ENCODE measurements around the gene HADH. TPM values are rescaled to one million over a fixed set of nuclear protein-coding genes. Genes with fewer than 3 reads are reported as not detected.
A peak's percentile ranks its signal among the peaks of the same experiment; 100 is the strongest.

Gene HADH
- polyA plus RNA-seq (2011; rRNA removed) (20.5 and 23.0 TPM in 2 replicates), polyA minus RNA-seq (2011; rRNA and poly(A)+ RNA removed) (13.1 and 15.4 TPM in 2 replicates)

DNA sequence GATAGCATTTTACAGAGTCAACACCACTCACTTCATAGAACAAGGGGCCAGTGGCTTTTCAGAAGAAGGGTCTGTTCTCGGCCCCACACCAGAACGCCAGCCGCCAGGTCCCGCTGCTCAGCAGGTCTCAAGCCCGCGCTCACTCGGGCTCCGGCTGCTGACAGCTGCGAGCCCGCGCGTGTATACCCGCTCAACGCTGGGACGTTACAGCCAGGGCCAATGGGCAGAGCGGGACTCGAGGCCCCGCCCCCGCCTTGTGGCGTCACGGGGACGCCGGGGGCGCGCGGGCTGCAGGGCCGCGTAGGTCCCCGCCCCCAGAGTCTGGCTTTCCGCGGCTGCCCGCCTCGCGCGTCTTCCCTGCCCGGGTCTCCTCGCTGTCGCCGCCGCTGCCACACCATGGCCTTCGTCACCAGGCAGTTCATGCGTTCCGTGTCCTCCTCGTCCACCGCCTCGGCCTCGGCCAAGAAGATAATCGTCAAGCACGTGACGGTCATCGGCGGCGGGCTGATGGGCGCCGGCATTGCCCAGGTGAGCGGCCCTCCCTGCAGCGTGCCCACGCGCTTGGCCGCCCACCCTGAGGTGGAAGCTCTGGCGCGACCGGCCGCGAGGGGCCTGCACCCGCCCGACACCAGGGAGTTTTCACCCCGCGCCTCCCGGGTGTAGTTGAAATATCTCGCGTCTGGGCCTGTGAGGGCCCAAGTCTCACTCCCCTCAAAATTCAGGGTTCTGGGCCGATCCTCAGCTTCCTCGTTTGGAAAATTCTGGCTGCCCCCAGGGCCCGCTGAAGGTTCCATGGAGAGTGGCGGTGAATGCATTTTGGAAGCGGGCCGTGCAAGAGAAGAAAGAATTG, at the start of gene HADH:
HADH (plus strand) TSS at position 353 of the 850 bp plus-strand sequence; CDS start at position 397, 44 bp downstream.
- Histone ChIP-seq H3K27ac (ENCODE audit: low read depth, low read length) (peak within 1 kb of the TSS; percentile 11), H3K27me3 (ENCODE audit: control insufficient read depth, insufficient read depth, low read length) (no peaks in the 10 kb centered on the region), H3K9me3 (ENCODE audit: control insufficient read depth, insufficient read depth, low read length) (no peaks in the 10 kb centered on the region), H3K4me3 (ENCODE audit: low read depth, low read length) (peak within 1 kb of the TSS; percentile 94)
- DNase-seq (ENCODE audit: low read depth, low spot score) = peak; percentile 68
- ChIA-PET POLR2A (no interaction called here), CTCF (interaction anchor here (0.6 to 3.3 kb wide), 2 partner anchors 29 to 860 kb away, joined by 11 to 23 read pairs; no protein-coding TSS in a partner anchor)
- TF ChIP-seq, protein P1, sequence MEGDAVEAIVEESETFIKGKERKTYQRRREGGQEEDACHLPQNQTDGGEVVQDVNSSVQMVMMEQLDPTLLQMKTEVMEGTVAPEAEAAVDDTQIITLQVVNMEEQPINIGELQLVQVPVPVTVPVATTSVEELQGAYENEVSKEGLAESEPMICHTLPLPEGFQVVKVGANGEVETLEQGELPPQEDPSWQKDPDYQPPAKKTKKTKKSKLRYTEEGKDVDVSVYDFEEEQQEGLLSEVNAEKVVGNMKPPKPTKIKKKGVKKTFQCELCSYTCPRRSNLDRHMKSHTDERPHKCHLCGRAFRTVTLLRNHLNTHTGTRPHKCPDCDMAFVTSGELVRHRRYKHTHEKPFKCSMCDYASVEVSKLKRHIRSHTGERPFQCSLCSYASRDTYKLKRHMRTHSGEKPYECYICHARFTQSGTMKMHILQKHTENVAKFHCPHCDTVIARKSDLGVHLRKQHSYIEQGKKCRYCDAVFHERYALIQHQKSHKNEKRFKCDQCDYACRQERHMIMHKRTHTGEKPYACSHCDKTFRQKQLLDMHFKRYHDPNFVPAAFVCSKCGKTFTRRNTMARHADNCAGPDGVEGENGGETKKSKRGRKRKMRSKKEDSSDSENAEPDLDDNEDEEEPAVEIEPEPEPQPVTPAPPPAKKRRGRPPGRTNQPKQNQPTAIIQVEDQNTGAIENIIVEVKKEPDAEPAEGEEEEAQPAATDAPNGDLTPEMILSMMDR (IDR thresholded peaks at IDR 0.05; ENCODE audit: low read depth, low read length) = no peak

DNA sequence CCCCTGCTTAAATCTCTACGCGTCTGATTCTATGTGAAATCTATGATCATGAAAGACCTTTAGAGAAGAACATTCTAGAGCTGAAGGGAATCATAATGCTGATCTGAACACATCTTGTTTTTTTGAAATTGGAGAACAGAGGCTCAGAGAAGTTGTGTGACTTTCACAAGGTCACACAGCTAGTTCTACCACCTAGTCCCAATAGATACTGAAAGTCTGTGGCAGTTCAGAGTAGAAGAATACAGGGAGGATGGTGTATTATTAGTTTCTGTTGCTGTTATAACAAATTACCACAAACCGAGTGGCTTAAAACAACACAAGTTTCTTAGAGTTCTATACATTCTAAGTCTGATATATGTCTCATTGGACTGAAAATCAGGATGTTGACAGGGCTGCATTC, 43.9 kb upstream of the HADH start:
- CTCF ChIA-PET = no interaction called here

DNA sequence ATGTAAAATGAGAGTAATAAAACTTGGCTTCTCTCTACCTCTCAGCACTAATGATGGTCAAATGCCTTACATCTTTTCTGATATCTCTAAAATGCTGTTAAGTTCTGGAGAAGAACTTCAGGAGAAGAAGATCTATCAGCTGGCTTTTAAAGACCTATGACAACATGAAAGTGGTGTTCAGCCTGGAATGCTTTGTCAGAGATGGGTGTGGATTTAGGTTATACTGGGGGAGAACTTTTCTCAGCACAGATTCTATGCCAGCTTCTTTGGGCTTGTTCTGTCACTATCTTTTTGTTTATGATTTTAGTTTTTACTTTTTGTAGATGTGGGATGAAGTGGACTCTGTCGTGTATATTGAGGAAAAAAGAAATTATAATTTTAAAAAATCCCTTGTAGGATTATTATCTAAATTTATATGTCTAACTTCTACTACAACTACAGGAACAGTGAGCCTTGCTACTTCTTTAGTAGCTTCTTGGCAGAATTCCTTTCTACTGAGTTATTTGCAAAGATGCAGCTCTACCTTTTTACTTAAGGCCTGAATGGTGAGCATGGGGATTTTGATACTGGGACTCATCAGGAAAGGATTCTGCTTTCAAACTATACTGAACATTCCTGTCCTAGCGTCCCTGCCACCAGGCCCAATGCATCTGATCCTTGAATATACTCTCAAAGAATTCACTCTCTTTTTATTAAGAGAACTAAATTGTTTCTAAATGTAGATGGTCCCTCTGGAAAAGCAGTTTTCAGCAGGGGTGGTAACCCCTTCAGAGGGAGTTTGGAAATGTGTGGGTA, 38.7 kb upstream of the HADH start:
- ChIA-PET CTCF (interaction anchor here (0.5 to 1.2 kb wide), 2 partner anchors 193 to 1616 kb away, joined by 3 to 4 read pairs; no protein-coding TSS in a partner anchor), POLR2A (no interaction called here)
- no peak for DNase-seq (ENCODE audit: low read depth, low spot score)
- H3K27ac ChIP-seq (ENCODE audit: low read depth, low read length) = peak overlapping the region; percentile 40
- H3K27me3 ChIP-seq (ENCODE audit: control insufficient read depth, insufficient read depth, low read length) = no peaks in the 10 kb centered on the region
- TF ChIP-seq, protein P1 (IDR thresholded peaks at IDR 0.05; ENCODE audit: low read depth, low read length) = no peak
- no peak overlapping the region for H3K4me3 ChIP-seq (ENCODE audit: low read depth, low read length)
- H3K9me3 ChIP-seq (ENCODE audit: control insufficient read depth, insufficient read depth, low read length) = no peaks in the 10 kb centered on the region

More for the DNA sequence above, 43.9 kb upstream of the HADH start:
- Histone ChIP-seq H3K4me3 (ENCODE audit: low read depth, low read length) (no peak overlapping the region), H3K9me3 (ENCODE audit: control insufficient read depth, insufficient read depth, low read length) (no peaks in the 10 kb centered on the region), H3K27me3 (ENCODE audit: control insufficient read depth, insufficient read depth, low read length) (no peaks in the 10 kb centered on the region), H3K27ac (ENCODE audit: low read depth, low read length) (no peak overlapping the region)
- TF ChIP-seq, protein P1 (IDR thresholded peaks at IDR 0.05; ENCODE audit: low read depth, low read length) = no peak
- POLR2A ChIA-PET = no interaction called here
- no peak for DNase-seq (ENCODE audit: low read depth, low spot score)

DNA sequence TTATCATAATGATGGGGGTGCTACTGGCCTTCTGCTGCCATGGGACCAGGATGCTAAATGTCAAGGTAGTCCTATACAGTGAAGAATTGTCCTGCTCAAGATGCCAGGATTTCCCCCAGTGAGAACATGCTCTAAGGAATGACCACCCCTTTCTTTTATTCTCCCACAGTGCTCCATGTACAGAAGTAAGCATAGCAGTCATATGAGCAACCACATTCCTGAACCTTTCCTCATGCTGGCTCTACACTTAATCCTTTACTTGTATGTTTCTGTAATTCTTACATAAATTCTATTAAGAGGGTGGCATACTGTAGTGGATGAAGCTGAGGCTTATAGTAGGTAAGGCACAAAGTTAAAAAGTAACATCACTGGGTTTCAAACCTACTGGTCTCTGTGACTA, 38.1 kb upstream of the HADH start:
- Histone ChIP-seq H3K4me3 (ENCODE audit: low read depth, low read length) (no peak overlapping the region), H3K27me3 (ENCODE audit: control insufficient read depth, insufficient read depth, low read length) (no peaks in the 10 kb centered on the region), H3K27ac (ENCODE audit: low read depth, low read length) (peak overlapping the region; percentile 49), H3K9me3 (ENCODE audit: control insufficient read depth, insufficient read depth, low read length) (peaks cover under 1% of the 10 kb centered on the region; the same call in 1 of the 2 replicates)
- TF ChIP-seq, protein P1 (IDR thresholded peaks at IDR 0.05; ENCODE audit: low read depth, low read length) = no peak
- DNase-seq (ENCODE audit: low read depth, low spot score) = peak; percentile 61
- POLR2A ChIA-PET = no interaction called here
- CTCF ChIA-PET = interaction anchor here (0.8 to 1.2 kb wide), 3 partner anchors 20 to 193 kb away, joined by 3 to 4 read pairs (median 4); partner anchors contain the start of gene CYP2U1
